GOT3 (cell line): ENCODE data around the gene AMPD3.

Experiments used
- DNase-seq: peaks from one replicate; lab custom pipeline; 2025; ENCODE audit warnings: mixed read lengths; lab: John Stamatoyannopoulos, UW

AMPD3 gene

GRCh38 chr11:10539339-10539738 lies 84.3 kb downstream of the AMPD3 start:
- DNase-seq, result no peak

- no peak for DNase-seq
Observed at GRCh38 chr11:10540546-10540914, 85.5 kb downstream of the AMPD3 start.

GRCh38 chr11:10540915-10541560 lies 86.0 kb downstream of the AMPD3 start, which contains the start of gene RNF141:
Gene RNF141 (minus strand): TSS chr11:10541187. CDS start chr11:10534158, 7,029 bp downstream.
- peak; percentile 83 for DNase-seq

GRCh38 chr11:10541561-10541930 lies 86.5 kb downstream of the AMPD3 start:
- DNase-seq, result no peak

GRCh38 chr11:10542776-10543175 lies 87.7 kb downstream of the AMPD3 start:
- no peak for DNase-seq

- DNase-seq, result no peak
Observed at GRCh38 chr11:10543782-10544181, 88.7 kb downstream of the AMPD3 start.

- no peak for DNase-seq
Observed at GRCh38 chr11:10544491-10545465, 89.7 kb downstream of the AMPD3 start.

- no peak for DNase-seq
Observed at GRCh38 chr11:10550503-10551289, 95.6 kb downstream of the AMPD3 start.

- no peak for DNase-seq
Observed at GRCh38 chr11:10551290-10551592, 96.2 kb downstream of the AMPD3 start.

- DNase-seq, result no peak
Observed at GRCh38 chr11:10551845-10552352, 96.8 kb downstream of the AMPD3 start.

GRCh38 chr11:10556590-10556989 lies 101.5 kb downstream of the AMPD3 start:
- DNase-seq, result no peak
